ENCODE data around the gene ENOSF1.

DNA sequence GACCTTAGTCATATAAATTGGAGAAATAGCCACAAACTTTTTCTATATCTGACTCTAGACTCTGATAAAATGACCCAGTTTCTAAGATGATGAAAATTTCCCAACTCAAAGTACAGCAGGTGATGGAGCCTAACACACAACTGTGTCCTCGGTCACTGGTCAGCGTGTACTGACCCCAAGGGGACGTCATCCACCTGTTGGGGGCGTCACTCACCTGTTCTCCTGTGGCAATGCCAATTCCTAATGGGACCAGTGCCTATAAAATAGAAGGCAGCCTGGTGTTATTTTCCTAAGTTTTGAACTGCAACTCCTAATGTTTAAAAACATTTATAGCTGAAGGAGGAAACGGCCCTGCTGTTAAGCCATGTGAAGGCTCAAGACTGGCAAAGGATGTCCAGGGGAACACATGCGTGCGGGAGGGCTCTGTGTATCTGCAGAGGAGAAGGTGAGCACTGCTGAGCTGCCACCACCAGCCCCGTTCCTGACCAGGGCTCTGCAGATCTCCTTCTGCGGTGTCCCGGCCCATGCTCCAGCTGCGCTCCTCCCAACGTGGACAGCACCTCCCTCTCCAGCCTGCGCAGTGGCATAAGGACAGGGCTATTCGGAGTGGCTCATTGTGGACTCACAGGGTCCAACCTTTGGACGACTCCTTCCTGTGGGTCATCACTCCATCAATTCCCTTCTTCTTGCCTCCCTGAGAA lies 33.8 kb downstream of the ENOSF1 start:
- TF ChIP-seq ZNF720 (CRISPR knock-in tag; IDR thresholded peaks at IDR 0.05) (no peak), ZNF687 (CRISPR knock-in tag; IDR thresholded peaks at IDR 0.05) (no peak), SRSF1 (optimal IDR thresholded peaks at IDR 0.05; ENCODE audit: low read depth, low read length) (no peak), ZNF431 (CRISPR knock-in tag; IDR thresholded peaks at IDR 0.05; ENCODE audit: borderline replicate concordance, low read depth) (no peak), MTA1 (CRISPR knock-in tag; IDR thresholded peaks at IDR 0.05; ENCODE audit: borderline replicate concordance) (no peak), KDM4B (CRISPR knock-in tag; IDR thresholded peaks at IDR 0.05) (no peak), ZNF224 (CRISPR knock-in tag; IDR thresholded peaks at IDR 0.05) (no peak), STAG1 (CRISPR knock-in tag; IDR thresholded peaks at IDR 0.05) (peak; percentile 31), CTCF (CRISPR knock-in tag; IDR thresholded peaks at IDR 0.05) (peak; percentile 35; the same call in 1 of the 2 replicates), KLF12 (CRISPR knock-in tag; IDR thresholded peaks at IDR 0.05; ENCODE audit: borderline replicate concordance) (no peak), ZNF143 (CRISPR knock-in tag; IDR thresholded peaks at IDR 0.05) (no peak), MYPOP (CRISPR knock-in tag; IDR thresholded peaks at IDR 0.05) (no peak), JUN (CRISPR knock-in tag; IDR thresholded peaks at IDR 0.05) (no peak), ELF4 (CRISPR knock-in tag; IDR thresholded peaks at IDR 0.05; ENCODE audit: borderline replicate concordance) (no peak)

Data from HepG2 (cell line).